K562 (cell line): ENCODE results near the gene CHSY1. TPM values are rescaled to one million over a fixed set of nuclear protein-coding genes. Genes with fewer than 3 reads are reported as not detected.

Source experiments
- BCLAF1 ChIP-seq, 2 experiments: fragments of 450-650 bp in 1 of 2; IDR thresholded peaks; 2 replicates each; pipeline ENCODE4 v1.6.1; 2011 to 2017; ENCODE audit warnings: low read depth in 2 of 2, antibody characterized with exemption in 1 of 2, borderline replicate concordance in 1 of 2, low read length in 1 of 2, mild to moderate bottlenecking in 1 of 2, mixed read lengths in 1 of 2; ENCODE audit not compliant: control insufficient read depth in 1 of 2
- CTCF ChIP-seq, 3 experiments: IDR thresholded peaks in 2 of 3; conservative IDR thresholded peaks in 1 of 3; 2 replicates each; pipeline ENCODE4 v1.5.1; 2011 to 2012; ENCODE audit warnings: low read length in 3 of 3, mild to moderate bottlenecking in 3 of 3, control low read depth in 2 of 3, improper control_type of control experiment in 1 of 3, inconsistent platforms in 1 of 3, low read depth in 1 of 3, mixed read lengths in 1 of 3, moderate library complexity in 1 of 3; ENCODE audit not compliant: insufficient read depth in 2 of 3
- CUX1 ChIP-seq: fragments of 200-800 bp; sonication (Bioruptor generic); IDR thresholded peaks from 2 replicates; pipeline ENCODE4 v1.6.1; 2016; ENCODE audit warnings: missing genetic modification characterization, missing compliant biosample characterization
- MTA2 ChIP-seq: fragments of 450-650 bp; IDR thresholded peaks from 2 replicates; pipeline ENCODE4 v1.6.1; 2016; ENCODE audit warnings: low read depth
- POLR2AphosphoS2 ChIP-seq: IDR thresholded peaks from 2 replicates; pipeline ENCODE4 v1.6.1; 2012; ENCODE audit warnings: low read length, improper control_type of control experiment
- ZNF75A ChIP-seq: fragments of 450-650 bp; formaldehyde crosslinking; IDR thresholded peaks from 2 replicates; pipeline ENCODE4 v1.4.0; 2020; ENCODE audit warnings: mild to moderate bottlenecking
- polyA plus RNA-seq, 8 experiments: library from polyadenylated mRNA; depleted of rRNA in 4 of 8; stranded (reverse) in 5 of 8; unstranded in 3 of 8; fragments of >200 nt; fragmentation: Nextera tagmentation in 2 of 8; fragmentation: Illumina TruSeq in 1 of 8; extraction: Ambion mirVana in 2 of 8; extraction: Trizol in 1 of 8; gene quantifications; 2 replicates each; pipeline versions ENCODE4 v1.2.1 to v1.2.3, GENCODE V29; 2011 to 2014; ENCODE audit warnings: inconsistent platforms in 1 of 8, missing spikeins in 1 of 8
- total RNA-seq, 7 experiments: library from RNA; depleted of rRNA in 6 of 7; stranded (reverse); fragments of >200 nt in 6 of 7; fragmentation: Illumina TruSeq in 2 of 7; extraction: Trizol in 2 of 7; gene quantifications; 2 replicates each; pipeline versions ENCODE4 v1.2.1 to v1.2.3, GENCODE V29; 2011 to 2021; ENCODE audit warnings: low replicate concordance in 1 of 7

Gene CHSY1
- total and polyA plus RNA-seq, 9 of the 15 experiments (the other 6 are each of a cell fraction or from before 2014, with no cell fraction given): 7.0 to 16.4 (median 13.4) TPM

DNA sequence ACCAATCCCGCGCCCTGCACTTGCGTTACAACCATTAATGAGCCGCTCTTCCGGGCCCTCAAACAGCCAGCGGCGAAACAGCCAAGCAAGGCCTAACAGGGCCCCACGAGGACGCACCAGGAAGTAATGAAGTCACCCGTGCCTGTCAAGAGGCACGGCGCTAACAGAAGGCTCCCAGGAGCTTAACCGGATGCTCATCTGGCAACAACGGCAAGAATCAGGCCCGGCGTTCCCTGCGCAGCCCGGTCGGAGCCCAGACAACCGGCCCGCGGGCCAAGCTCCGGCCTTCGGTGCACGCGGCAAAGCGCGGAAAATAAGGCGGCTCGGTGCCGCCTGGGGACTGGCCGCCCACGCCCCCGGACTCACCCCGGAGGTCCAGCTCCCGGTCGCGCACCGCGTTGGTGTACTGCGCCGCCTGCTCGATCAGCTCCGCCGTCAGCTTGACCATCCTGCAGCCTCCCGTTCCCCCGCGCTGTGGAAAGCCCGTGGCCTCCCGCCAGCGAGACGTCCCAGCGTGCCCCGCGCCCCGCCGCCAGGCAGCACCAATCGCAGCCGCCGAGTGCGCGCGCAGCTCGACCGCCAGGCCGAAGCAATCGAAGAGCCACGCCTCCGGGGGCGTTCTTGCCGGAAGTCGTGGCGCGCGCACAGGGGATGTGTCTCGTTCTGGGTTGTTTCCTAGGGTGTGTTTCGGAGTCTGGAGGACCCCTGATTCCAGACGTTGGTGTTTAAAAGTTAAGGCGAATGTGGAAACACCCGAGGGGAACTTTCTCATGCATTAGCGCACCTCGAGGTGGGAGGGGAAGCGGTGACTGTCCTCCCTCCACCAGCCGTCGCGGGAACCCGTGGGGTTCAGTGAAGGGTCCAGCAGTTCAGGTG, 43.1 kb upstream of the CHSY1 start, which contains the start of gene SNRPA1 (continued):
- TF ChIP-seq BCLAF1 (IDR thresholded peaks at IDR 0.05; ENCODE audit: borderline replicate concordance in 1 of 2, control insufficient read depth in 1 of 2, low read depth in 2 of 2, low read length in 1 of 2): no peak
- no peak for TF ChIP-seq MTA2
- TF ChIP-seq CTCF (IDR thresholded peaks at IDR 0.05 in 2 of 3, conservative IDR thresholded peaks at IDR 0.05 in 1 of 3; ENCODE audit: insufficient read depth in 2 of 3, low read depth in 1 of 3, low read length in 3 of 3): no peak
- no peak for TF ChIP-seq ZNF75A
- TF ChIP-seq CUX1 (CRISPR knock-in tag): no peak
- no peak for TF ChIP-seq POLR2AphosphoS2
- TF ChIP-seq, all 486 proteins: peak for 169
